Trophoblast cell (in vitro differentiated cells and primary cell): ENCODE measurements around the gene FGF18.

Experiments
- DNase-seq, 2 donors: peaks; one replicate each; pipeline ENCODE4 v3.0.0-alpha.2; 2016
- H2AFZ ChIP-seq: 2 replicates; pipeline ENCODE4 v1.6.1; 2013; ENCODE audit warnings: low read length, moderate library complexity, mild to moderate bottlenecking; ENCODE audit not compliant: insufficient read depth, poor library complexity
- H2AK5ac ChIP-seq: 2 replicates; pipeline ENCODE4 v1.6.1; 2013; ENCODE audit warnings: mild to moderate bottlenecking, low read length
- H2BK120ac ChIP-seq: 2 replicates; pipeline ENCODE4 v1.6.1; 2013; ENCODE audit warnings: low read length, mild to moderate bottlenecking, moderate library complexity; ENCODE audit not compliant: insufficient read depth, poor library complexity
- H2BK12ac ChIP-seq: 2 replicates; pipeline ENCODE4 v1.6.1; 2013; ENCODE audit warnings: mild to moderate bottlenecking, low read length, moderate library complexity
- H2BK5ac ChIP-seq: 2 replicates; pipeline ENCODE4 v1.6.1; 2013; ENCODE audit warnings: low read length, low read depth, moderate library complexity, mild to moderate bottlenecking; ENCODE audit not compliant: poor library complexity
- H3K14ac ChIP-seq: 2 replicates; pipeline ENCODE4 v1.6.1; 2013; ENCODE audit warnings: mild to moderate bottlenecking, low read length
- H3K18ac ChIP-seq: 2 replicates; pipeline ENCODE4 v1.6.1; 2013; ENCODE audit warnings: mild to moderate bottlenecking, low read length
- H3K23ac ChIP-seq: 2 replicates; pipeline ENCODE4 v1.6.1; 2013; ENCODE audit warnings: low read length
- H3K27ac ChIP-seq: 2 replicates; pipeline ENCODE4 v1.5.1; 2013; ENCODE audit warnings: low read depth, mild to moderate bottlenecking, inconsistent platforms, low read length, moderate library complexity
- H3K27me3 ChIP-seq: 2 replicates; pipeline ENCODE4 v1.6.1; 2013; ENCODE audit warnings: inconsistent platforms, mild to moderate bottlenecking, low read length, moderate library complexity; ENCODE audit not compliant: insufficient read depth
- H3K36me3 ChIP-seq, 2 experiments: 1 replicate in 1 of 2; 2 replicates in 1 of 2; pipeline ENCODE4 v1.6.1; 2013; ENCODE audit warnings: low read length in 2 of 2, mild to moderate bottlenecking in 2 of 2, moderate library complexity in 1 of 2; ENCODE audit not compliant: insufficient read depth in 2 of 2, control insufficient read depth in 1 of 2
- H3K4ac ChIP-seq: 2 replicates; pipeline ENCODE4 v1.6.1; 2013; ENCODE audit warnings: low read depth, mild to moderate bottlenecking, low read length, moderate library complexity
- H3K4me1 ChIP-seq, 2 experiments: 1 replicate in 1 of 2; 2 replicates in 1 of 2; pipeline ENCODE4 v1.6.1; 2013; ENCODE audit warnings: low read length in 2 of 2, mild to moderate bottlenecking in 2 of 2, moderate library complexity in 1 of 2; ENCODE audit not compliant: insufficient read depth in 2 of 2, control insufficient read depth in 1 of 2
- H3K4me2 ChIP-seq: 2 replicates; pipeline ENCODE4 v1.6.1; 2013; ENCODE audit warnings: inconsistent platforms, mild to moderate bottlenecking, low read length, moderate library complexity
- H3K4me3 ChIP-seq: 2 replicates; pipeline ENCODE4 v1.5.1; 2013; ENCODE audit warnings: mild to moderate bottlenecking, low read depth, low read length, inconsistent platforms
- H3K79me1 ChIP-seq: one replicate; pipeline ENCODE4 v1.6.1; 2013; ENCODE audit warnings: low read length
- H3K79me2 ChIP-seq: 2 replicates; pipeline ENCODE4 v1.6.1; 2013; ENCODE audit warnings: low read length, mild to moderate bottlenecking; ENCODE audit not compliant: control insufficient read depth, insufficient read depth, poor library complexity
- H3K9ac ChIP-seq: 2 replicates; pipeline ENCODE4 v1.6.1; 2013; ENCODE audit warnings: mild to moderate bottlenecking, low read length
- H3K9me3 ChIP-seq: 2 replicates; pipeline ENCODE4 v1.6.1; 2013; ENCODE audit warnings: low read depth, mild to moderate bottlenecking, control low read depth, inconsistent platforms, low read length; ENCODE audit not compliant: insufficient read depth
- H4K12ac ChIP-seq: 2 replicates; pipeline ENCODE4 v1.6.1; 2013; ENCODE audit warnings: low read depth, mild to moderate bottlenecking, low read length, moderate library complexity
- H4K8ac ChIP-seq: 2 replicates; pipeline ENCODE4 v1.6.1; 2013; ENCODE audit warnings: low read depth, mild to moderate bottlenecking, low read length, moderate library complexity
- H4K91ac ChIP-seq: one replicate; pipeline ENCODE4 v1.6.1; 2013; ENCODE audit warnings: low read depth, mild to moderate bottlenecking, low read length, moderate library complexity
- WGBS: extraction: QIAGEN DNeasy Blood & Tissue Kit; methylation state at CpG from one replicate; pipeline ENCODE4 v1.1.7; 2013; ENCODE audit warnings: missing lambda C conversion rate; ENCODE audit not compliant: insufficient read length, insufficient coverage; ENCODE audit errors: extremely low coverage; 5-methylcytosine and 5-hydroxymethylcytosine counted together

FGF18 gene

GRCh38 chr5:171432583-171433351 is 13.3 kb downstream of the FGF18 start:
- H3K79me2 ChIP-seq = no peaks in the 10 kb centered on the region
- no peaks in the 10 kb centered on the region for H3K9me3 ChIP-seq
- no CpG with 5 or more reads among the region's 16 CpGs for WGBS
- H3K4me2 ChIP-seq = no peak overlapping the region
- peaks cover 6 to 10% of the 10 kb centered on the region in 2 experiments for H3K4me1 ChIP-seq
- peak overlapping the region; percentile 36 for H4K8ac ChIP-seq
- no peak overlapping the region for H3K14ac ChIP-seq
- no peak overlapping the region for H2BK12ac ChIP-seq
- no peak overlapping the region for H3K9ac ChIP-seq
- H4K12ac ChIP-seq = no peak overlapping the region
- H3K79me1 ChIP-seq = no peaks in the 10 kb centered on the region
- H3K23ac ChIP-seq = no peak overlapping the region
- H2AFZ ChIP-seq = no peak overlapping the region
- no peak overlapping the region for H2BK5ac ChIP-seq
- no peak overlapping the region for H4K91ac ChIP-seq
- no peak overlapping the region for H3K4ac ChIP-seq
- H3K27me3 ChIP-seq = no peaks in the 10 kb centered on the region
- no peak overlapping the region for H2BK120ac ChIP-seq
- H3K27ac ChIP-seq = no peak overlapping the region
- H3K4me3 ChIP-seq = no peak overlapping the region
- H2AK5ac ChIP-seq = no peak overlapping the region
- DNase-seq = no peak
- H3K36me3 ChIP-seq = peaks cover 0 to 2% of the 10 kb centered on the region in 2 experiments
- H3K18ac ChIP-seq = no peak overlapping the region

- no peak overlapping the region for H3K4me2 ChIP-seq
- WGBS = no CpG with 5 or more reads among the region's 6 CpGs
- no peaks in the 10 kb centered on the region for H3K27me3 ChIP-seq
- H3K4me3 ChIP-seq = no peak overlapping the region
- H3K79me2 ChIP-seq = no peaks in the 10 kb centered on the region
- H3K27ac ChIP-seq = no peak overlapping the region
- H3K9ac ChIP-seq = no peak overlapping the region
- no peak for DNase-seq
- peaks cover 0 to 2% of the 10 kb centered on the region in 2 experiments for H3K36me3 ChIP-seq
- H4K12ac ChIP-seq = no peak overlapping the region
- H3K14ac ChIP-seq = no peak overlapping the region
- H3K9me3 ChIP-seq = no peaks in the 10 kb centered on the region
- no peak overlapping the region for H2AK5ac ChIP-seq
- H2BK120ac ChIP-seq = no peak overlapping the region
- no peak overlapping the region for H2BK12ac ChIP-seq
- H4K8ac ChIP-seq = no peak overlapping the region
- no peaks in the 10 kb centered on the region for H3K79me1 ChIP-seq
- H3K4me1 ChIP-seq = peaks cover 6 to 10% of the 10 kb centered on the region in 2 experiments
- no peak overlapping the region for H2BK5ac ChIP-seq
- no peak overlapping the region for H3K23ac ChIP-seq
- no peak overlapping the region for H3K18ac ChIP-seq
- no peak overlapping the region for H2AFZ ChIP-seq
- no peak overlapping the region for H4K91ac ChIP-seq
- no peak overlapping the region for H3K4ac ChIP-seq
These were observed 13.9 kb downstream of the FGF18 start for GRCh38 chr5:171433352-171433698.

- Histone ChIP-seq H3K4me1 (peaks cover 6 to 10% of the 10 kb centered on the region in 2 experiments), H2AK5ac (no peak overlapping the region), H3K4ac (no peak overlapping the region), H2BK120ac (no peak overlapping the region), H3K4me3 (no peak overlapping the region), H2AFZ (no peak overlapping the region), H3K23ac (no peak overlapping the region), H3K9ac (no peak overlapping the region), H3K36me3 (peaks cover 0 to 2% of the 10 kb centered on the region in 2 experiments), H3K9me3 (no peaks in the 10 kb centered on the region), H3K27ac (no peak overlapping the region), H3K18ac (no peak overlapping the region), H3K4me2 (no peak overlapping the region), H4K91ac (no peak overlapping the region), H3K79me2 (no peaks in the 10 kb centered on the region), H2BK5ac (no peak overlapping the region), H3K27me3 (no peaks in the 10 kb centered on the region), H3K79me1 (no peaks in the 10 kb centered on the region), H2BK12ac (no peak overlapping the region), H4K8ac (no peak overlapping the region), H4K12ac (no peak overlapping the region), H3K14ac (no peak overlapping the region)
- no CpG with 5 or more reads among the region's 5 CpGs for WGBS
- no peak for DNase-seq
These were observed 14.7 kb downstream of the FGF18 start for GRCh38 chr5:171433982-171434676.

DNA sequence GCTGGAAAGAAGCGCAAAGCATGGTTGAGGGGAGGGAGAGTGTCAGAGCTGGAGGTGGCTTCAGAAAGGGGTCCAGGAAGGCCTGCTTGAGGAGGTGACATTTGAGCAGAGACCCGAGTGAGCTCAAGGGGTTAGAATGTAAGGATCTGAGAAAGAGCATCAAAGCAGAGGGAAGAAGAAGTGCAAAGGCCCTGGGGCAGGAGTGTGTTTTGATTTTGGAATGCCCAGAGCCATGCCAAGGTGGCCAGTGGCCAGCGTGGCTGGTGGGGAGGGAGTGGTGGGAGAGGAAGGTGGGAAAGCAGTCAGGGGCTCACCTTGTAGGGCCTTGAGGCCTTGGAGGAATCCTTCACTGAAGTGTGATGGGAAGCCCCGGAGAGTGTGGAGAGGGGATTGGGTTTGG is 15.4 kb downstream of the FGF18 start:
- Histone ChIP-seq H3K18ac (no peak overlapping the region), H3K27ac (no peak overlapping the region), H3K9ac (no peak overlapping the region), H3K4me1 (peaks cover 6 to 10% of the 10 kb centered on the region in 2 experiments), H2BK12ac (no peak overlapping the region), H2BK5ac (no peak overlapping the region), H3K79me2 (no peaks in the 10 kb centered on the region), H3K36me3 (peaks cover 0 to 2% of the 10 kb centered on the region in 2 experiments), H4K91ac (no peak overlapping the region), H4K8ac (no peak overlapping the region), H3K4me3 (no peak overlapping the region), H4K12ac (no peak overlapping the region), H2AK5ac (no peak overlapping the region), H3K14ac (no peak overlapping the region), H3K4ac (no peak overlapping the region), H3K27me3 (no peaks in the 10 kb centered on the region), H2AFZ (no peak overlapping the region), H3K23ac (no peak overlapping the region), H3K9me3 (no peaks in the 10 kb centered on the region), H3K4me2 (no peak overlapping the region), H2BK120ac (no peak overlapping the region), H3K79me1 (no peaks in the 10 kb centered on the region)
- no peak for DNase-seq
- WGBS = no CpG with 5 or more reads among the region's 4 CpGs
